Hepatocyte (in vitro differentiated cells): ENCODE results near the gene TRNP1.

Source experiments
- CTCF ChIP-seq: fragments of 200-600 bp; sonication (generic); IDR thresholded peaks from 2 replicates; pipeline ENCODE4 v1.5.1; 2016; ENCODE audit warnings: antibody characterized with exemption, mild to moderate bottlenecking; ENCODE audit not compliant: poor library complexity
- EZH2 ChIP-seq: fragments of 200-600 bp; sonication (generic); IDR thresholded peaks from 2 replicates; pipeline ENCODE4 v1.6.1; 2016; ENCODE audit warnings: antibody characterized with exemption, mild to moderate bottlenecking, borderline replicate concordance
- EZH2phosphoT487 ChIP-seq: fragments of 200-600 bp; sonication (generic); IDR thresholded peaks from one replicate; pipeline ENCODE4 v1.6.1; 2018; ENCODE audit warnings: antibody characterized with exemption, mild to moderate bottlenecking, low read depth, moderate library complexity; ENCODE audit not compliant: unreplicated experiment, severe bottlenecking

DNA sequence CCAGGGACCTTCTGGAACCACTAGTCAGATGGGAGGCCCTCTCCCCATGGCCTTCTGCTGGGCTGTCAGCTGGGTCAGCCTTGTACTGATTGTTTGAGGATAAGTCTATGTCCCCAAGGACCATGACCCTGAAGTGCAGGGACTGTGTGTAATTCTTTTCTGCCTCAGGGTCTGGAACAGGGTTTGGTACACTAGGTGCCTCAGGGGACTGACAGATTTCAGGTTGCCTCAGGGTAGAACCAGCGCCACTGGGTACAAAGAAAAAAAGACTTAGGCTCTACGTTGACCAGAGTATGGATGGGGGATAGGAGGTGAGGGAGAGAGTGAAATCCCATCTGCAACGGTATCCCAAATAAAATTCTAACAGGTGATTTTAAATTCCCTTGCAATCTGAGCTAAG, 36.2 kb upstream of the TRNP1 start:
- TF ChIP-seq CTCF = no peak
- no peak for TF ChIP-seq EZH2
- no peak for TF ChIP-seq EZH2phosphoT487
